Stomach smooth muscle (tissue), 2 donors: ENCODE data around the gene LRRC7.
"Not testable (repeated sequence)": the region's sequence is repeated elsewhere in the genome, so short reads cannot be mapped to it uniquely, and the experiment has no call there.

ENCODE experiments used
- H3K27ac ChIP-seq: one replicate; pipeline ENCODE4 v1.7.0; 2013; ENCODE audit warnings: mild to moderate bottlenecking, low read length, inconsistent platforms
- H3K27me3 ChIP-seq, 2 donors: one replicate each; pipeline ENCODE4 v1.7.0; 2013; ENCODE audit warnings: low read length in 2 of 2; ENCODE audit not compliant: insufficient read depth in 2 of 2, control insufficient read depth in 1 of 2
- H3K36me3 ChIP-seq, 2 donors: one replicate each; pipeline ENCODE4 v1.7.0; 2013; ENCODE audit warnings: low read length in 2 of 2; ENCODE audit not compliant: control insufficient read depth in 2 of 2, insufficient read depth in 2 of 2
- H3K4me1 ChIP-seq: one replicate; pipeline ENCODE4 v1.7.0; 2013; ENCODE audit warnings: low read length; ENCODE audit not compliant: control insufficient read depth, insufficient read depth
- H3K4me3 ChIP-seq, 2 donors: one replicate each; pipeline ENCODE4 v1.7.0; 2013; ENCODE audit warnings: low read length in 2 of 2
- H3K9ac ChIP-seq, 2 donors: one replicate each; pipeline ENCODE4 v1.7.0; 2013; ENCODE audit warnings: low read length in 2 of 2, mild to moderate bottlenecking in 1 of 2
- H3K9me3 ChIP-seq, 2 donors: one replicate each; pipeline ENCODE4 v1.7.0; 2013; ENCODE audit warnings: low read length in 2 of 2; ENCODE audit not compliant: control insufficient read depth in 2 of 2
- donor health status: healthy.
- donor health status: Pancreatic carcinoma.

LRRC7 gene

DNA sequence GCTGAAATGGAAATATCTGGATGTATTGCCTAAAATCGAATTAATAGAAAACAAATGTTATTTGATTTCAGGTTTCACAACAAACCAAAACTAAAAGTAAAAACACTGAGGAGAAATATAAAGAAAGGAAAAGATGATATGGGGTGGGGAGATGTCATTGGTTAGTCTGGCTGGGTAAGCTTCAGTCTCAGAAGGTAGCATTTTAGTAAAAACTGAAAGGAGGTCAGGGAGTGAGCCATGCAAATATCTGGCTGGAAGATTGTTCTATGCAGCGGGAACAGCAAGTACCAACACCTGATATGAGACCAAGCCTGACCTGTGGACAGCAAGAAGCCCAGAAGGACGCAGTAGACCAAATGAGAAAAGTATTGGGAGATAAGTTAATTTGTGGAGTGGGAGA lies 373.1 kb downstream of the LRRC7 start:
- no peaks in the 10 kb centered on the region for H3K36me3 ChIP-seq
- H3K9ac ChIP-seq: no peak overlapping the region
- no peak overlapping the region for H3K27ac ChIP-seq
- no peak overlapping the region for H3K4me3 ChIP-seq
- no peaks in the 10 kb centered on the region for H3K27me3 ChIP-seq
- H3K4me1 ChIP-seq: no peaks in the 10 kb centered on the region
- peaks cover 0 to 5% of the 10 kb centered on the region in 2 donors for H3K9me3 ChIP-seq

DNA sequence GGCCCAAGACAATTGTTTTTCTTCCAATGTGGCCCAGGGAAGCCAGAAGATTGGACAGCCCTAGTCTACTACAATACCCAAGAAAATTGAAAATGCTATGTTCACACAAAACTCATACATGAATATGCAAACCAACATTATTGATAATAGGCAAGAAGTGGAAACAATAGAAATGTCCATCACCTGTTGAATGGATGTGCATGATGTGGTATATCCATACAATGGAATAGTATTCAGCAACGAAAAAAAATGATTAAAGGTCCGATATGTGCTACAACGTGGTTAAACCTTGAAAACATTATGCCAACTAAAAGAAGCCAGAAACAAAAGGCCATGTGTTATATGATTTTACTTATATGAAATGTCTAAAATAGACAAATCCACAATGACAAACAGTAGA lies 375.3 kb downstream of the LRRC7 start:
- Histone ChIP-seq H3K27ac (no peak overlapping the region), H3K9me3 (peaks cover 0 to 5% of the 10 kb centered on the region in 2 donors), H3K4me3 (no peak overlapping the region), H3K9ac (no peak overlapping the region), H3K27me3 (no peaks in the 10 kb centered on the region), H3K4me1 (no peaks in the 10 kb centered on the region), H3K36me3 (no peaks in the 10 kb centered on the region)

DNA sequence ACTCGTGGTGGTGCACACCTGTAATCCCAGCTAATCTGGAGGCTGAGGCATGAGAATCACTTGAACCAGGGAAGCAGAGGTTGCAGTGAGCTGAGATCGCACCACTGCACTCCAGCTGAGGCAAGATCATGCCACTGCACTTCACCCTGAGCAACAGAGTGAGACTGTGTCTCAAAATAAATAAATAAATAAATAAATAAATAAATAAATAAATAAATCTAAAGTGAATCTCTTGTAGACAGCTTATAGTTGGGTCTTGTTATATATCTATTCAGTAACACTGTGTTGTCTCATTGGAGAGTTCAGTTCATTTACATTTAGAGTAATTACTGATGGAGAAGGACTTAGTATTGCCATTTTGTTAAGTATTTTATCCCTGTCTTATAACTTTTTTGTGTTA lies 379.2 kb downstream of the LRRC7 start:
- H3K36me3 ChIP-seq: no peaks in the 10 kb centered on the region
- no peaks in the 10 kb centered on the region for H3K27me3 ChIP-seq
- no peaks in the 10 kb centered on the region for H3K4me1 ChIP-seq
- H3K9ac ChIP-seq: no peak overlapping the region
- H3K4me3 ChIP-seq: no peak overlapping the region
- peaks cover 0 to 5% of the 10 kb centered on the region in 2 donors for H3K9me3 ChIP-seq
- no peak overlapping the region for H3K27ac ChIP-seq

DNA sequence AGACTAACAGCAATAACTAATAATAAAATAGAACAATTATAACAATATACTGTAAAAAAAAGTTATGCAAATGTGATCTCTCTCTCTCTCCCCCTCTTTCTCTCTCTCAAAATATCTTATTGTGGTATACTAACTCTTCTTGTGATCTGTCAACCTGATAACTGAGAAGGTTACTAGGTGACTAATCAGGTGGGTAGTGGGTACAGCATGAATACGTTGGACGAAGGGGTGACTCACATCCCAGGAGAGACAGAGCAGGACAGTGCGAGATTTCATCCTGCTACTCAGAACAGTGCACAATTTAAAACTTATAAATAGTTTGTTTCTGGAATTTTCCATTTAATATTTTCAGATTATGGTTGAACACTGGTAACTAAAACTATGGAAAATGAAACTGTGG lies 380.1 kb downstream of the LRRC7 start:
- Histone ChIP-seq H3K4me1 (no peaks in the 10 kb centered on the region), H3K27me3 (no peaks in the 10 kb centered on the region), H3K9ac (no peak overlapping the region), H3K27ac (no peak overlapping the region), H3K4me3 (no peak overlapping the region), H3K36me3 (no peaks in the 10 kb centered on the region), H3K9me3 (peaks cover 0 to 5% of the 10 kb centered on the region in 2 donors)

DNA sequence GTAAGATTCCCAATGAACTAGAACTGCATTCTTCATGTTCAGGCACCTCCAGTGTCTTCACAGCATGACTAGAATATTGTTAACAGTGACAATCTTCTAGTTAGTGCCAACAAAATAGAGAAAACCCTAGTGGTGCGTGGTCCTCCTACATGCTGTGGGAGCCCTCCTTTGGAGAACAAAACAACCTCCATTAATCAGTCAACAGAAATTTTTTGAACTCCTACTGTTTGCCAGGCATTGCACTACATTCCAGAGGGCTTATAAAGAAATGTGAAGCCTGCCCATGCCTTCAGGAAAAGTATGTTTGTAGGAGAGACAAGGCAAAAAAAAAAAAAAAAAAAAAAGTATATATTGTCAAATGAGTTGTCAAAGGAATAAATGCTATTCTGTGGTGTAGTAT lies 385.0 kb downstream of the LRRC7 start:
- Histone ChIP-seq H3K4me3 (no peak overlapping the region), H3K9ac (no peak overlapping the region), H3K4me1 (no peaks in the 10 kb centered on the region), H3K27me3 (no peaks in the 10 kb centered on the region), H3K36me3 (no peaks in the 10 kb centered on the region), H3K27ac (no peak overlapping the region), H3K9me3 (no peaks in the 10 kb centered on the region)

DNA sequence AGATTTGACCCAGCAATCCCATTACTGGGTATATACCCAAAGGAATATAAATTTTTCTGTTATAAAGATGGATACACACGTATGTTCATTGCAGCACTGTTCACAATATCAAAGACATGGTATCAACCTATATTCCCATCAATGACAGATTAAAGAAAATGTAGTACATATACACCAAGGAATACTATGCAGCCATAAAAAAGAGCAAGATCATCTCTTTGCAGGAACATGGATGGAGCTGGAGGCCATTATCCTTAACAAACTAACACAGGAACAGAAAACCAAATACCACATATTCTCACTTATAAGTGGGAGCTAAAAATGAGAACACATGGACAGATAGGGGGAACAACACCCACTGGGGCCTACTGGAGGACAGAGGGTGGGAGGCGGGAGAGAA lies 394.7 kb downstream of the LRRC7 start:
- H3K27me3 ChIP-seq, H3K9ac ChIP-seq, H3K27ac ChIP-seq, H3K4me3 ChIP-seq, H3K9me3 ChIP-seq, H3K36me3 ChIP-seq, H3K4me1 ChIP-seq: not testable (repeated sequence)

DNA sequence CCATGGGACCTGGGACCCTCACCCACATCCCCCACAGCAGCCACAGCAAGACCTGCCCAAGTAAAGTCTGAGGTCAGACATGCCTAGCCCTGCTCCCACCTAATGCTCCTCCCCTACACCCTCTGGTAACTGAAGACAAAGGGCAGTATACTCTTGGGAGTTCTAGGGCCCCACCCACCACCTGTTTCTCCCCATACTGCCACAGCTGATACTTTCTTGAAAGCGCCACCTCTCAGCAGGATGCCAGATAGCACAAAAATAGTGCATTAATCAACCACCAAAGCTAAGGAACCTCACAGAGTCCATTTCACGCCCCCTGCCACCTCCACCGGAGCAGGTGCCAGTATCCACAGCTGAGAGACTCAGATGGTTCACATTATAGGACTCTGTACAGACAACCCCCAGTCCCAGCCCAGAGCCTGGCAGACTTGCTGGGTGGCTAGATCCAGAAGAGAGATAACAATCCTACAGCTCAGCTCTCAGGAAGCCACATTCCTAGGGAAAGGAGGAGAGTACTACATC lies 399.6 kb downstream of the LRRC7 start:
- Histone ChIP-seq H3K9ac (no peak overlapping the region), H3K4me1 (no peaks in the 10 kb centered on the region), H3K36me3 (no peaks in the 10 kb centered on the region), H3K27me3 (no peaks in the 10 kb centered on the region), H3K9me3 (no peaks in the 10 kb centered on the region), H3K27ac (no peak overlapping the region), H3K4me3 (no peak overlapping the region)

DNA sequence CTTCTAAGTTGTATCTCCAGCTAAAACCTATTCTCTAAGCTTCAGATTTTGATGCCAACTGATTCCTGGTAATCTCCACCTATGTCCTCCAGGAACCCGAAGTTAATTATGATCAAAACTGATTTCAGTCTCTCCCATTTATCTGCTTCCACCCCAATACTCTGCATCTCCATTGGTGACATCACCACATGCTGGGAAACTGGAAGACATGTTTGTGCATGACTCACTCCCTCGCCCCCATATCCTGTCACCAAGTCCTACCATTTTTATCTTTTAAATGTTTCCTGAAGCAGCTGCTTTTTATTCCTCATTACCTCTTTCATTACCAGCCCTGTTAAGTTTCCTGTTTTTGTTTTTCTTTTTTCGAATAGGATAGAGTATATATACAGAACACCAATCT lies 409.2 kb downstream of the LRRC7 start:
- H3K9me3 ChIP-seq: no peaks in the 10 kb centered on the region
- H3K4me1 ChIP-seq: no peaks in the 10 kb centered on the region
- no peak overlapping the region for H3K9ac ChIP-seq
- no peaks in the 10 kb centered on the region for H3K27me3 ChIP-seq
- no peak overlapping the region for H3K4me3 ChIP-seq
- no peak overlapping the region for H3K27ac ChIP-seq
- no peaks in the 10 kb centered on the region for H3K36me3 ChIP-seq

DNA sequence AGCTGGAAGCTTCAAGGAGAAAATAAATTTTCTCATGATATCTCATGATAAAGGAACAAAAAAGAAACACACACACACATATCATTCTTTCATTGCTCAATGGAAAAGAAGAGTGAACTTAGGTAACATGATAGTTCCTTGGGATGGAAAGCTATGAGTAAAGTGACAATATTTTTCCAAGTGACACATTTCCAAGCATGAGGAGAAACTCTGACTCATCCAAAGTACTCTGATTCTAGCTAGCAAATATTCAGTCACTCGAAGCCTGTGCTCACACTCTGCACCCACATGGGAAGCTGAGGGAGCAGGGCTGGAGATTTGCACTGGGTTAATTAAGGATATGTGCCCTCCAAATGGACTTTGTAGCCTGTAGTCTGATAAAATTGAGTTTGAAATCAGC lies 415.3 kb downstream of the LRRC7 start:
- Histone ChIP-seq H3K4me3 (no peak overlapping the region), H3K27me3 (no peaks in the 10 kb centered on the region), H3K36me3 (no peaks in the 10 kb centered on the region), H3K9ac (no peak overlapping the region), H3K9me3 (no peaks in the 10 kb centered on the region), H3K27ac (no peak overlapping the region), H3K4me1 (no peaks in the 10 kb centered on the region)

DNA sequence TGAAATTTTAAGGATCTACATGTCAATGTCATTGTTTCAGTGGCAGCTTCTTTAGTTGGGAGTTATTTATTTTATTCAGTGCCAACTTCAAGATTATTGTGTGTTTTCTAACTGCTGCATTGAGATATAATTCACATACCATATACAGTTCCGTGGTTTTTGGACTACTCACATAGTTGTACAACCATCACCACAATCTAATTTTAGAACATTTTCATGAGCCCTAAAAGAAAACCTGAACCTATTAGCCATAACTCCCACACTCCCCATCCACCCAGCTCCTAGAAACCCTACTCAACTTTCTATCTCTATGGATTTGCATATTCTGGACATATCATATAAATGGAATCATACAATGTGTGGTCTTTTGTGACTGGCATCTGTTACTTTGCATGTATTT lies 417.7 kb downstream of the LRRC7 start:
- no peaks in the 10 kb centered on the region for H3K36me3 ChIP-seq
- H3K27me3 ChIP-seq: no peaks in the 10 kb centered on the region
- H3K27ac ChIP-seq: no peak overlapping the region
- H3K9me3 ChIP-seq: no peaks in the 10 kb centered on the region
- H3K4me3 ChIP-seq: no peak overlapping the region
- H3K4me1 ChIP-seq: no peaks in the 10 kb centered on the region
- H3K9ac ChIP-seq: no peak overlapping the region

DNA sequence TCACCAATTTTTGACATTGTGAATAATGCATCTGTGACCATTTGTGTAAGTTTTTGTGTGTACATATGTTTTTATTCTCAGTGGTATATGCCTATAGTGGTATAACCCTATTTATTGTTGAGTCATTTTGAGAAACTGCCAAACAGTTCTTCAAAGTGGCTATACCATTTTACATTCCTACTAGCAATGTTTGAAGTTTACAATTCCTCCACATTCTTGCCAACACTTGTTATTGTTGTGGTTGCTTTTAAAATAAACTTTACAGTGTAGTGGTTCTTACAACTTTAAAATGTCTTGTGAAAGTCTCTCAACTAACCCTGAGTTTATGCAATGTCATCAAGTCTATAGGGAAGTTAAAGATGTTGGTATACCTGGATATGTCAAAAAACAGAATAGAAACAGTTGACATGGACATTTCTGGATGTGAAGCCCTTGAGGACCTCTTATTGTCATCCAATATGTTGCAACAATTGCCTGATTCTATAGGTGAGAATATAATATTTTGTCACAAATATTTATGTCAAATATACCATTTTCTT lies 418.2 kb downstream of the LRRC7 start:
- Histone ChIP-seq H3K9ac (no peak overlapping the region), H3K27ac (no peak overlapping the region)

More for the DNA sequence above, 418.2 kb downstream of the LRRC7 start:
- Histone ChIP-seq H3K4me1 (no peaks in the 10 kb centered on the region), H3K36me3 (no peaks in the 10 kb centered on the region), H3K27me3 (no peaks in the 10 kb centered on the region), H3K4me3 (no peak overlapping the region), H3K9me3 (no peaks in the 10 kb centered on the region)
